Caco-2 (cell line): ENCODE results near the gene TMEM156. TPM values are rescaled to one million over a fixed set of nuclear protein-coding genes. Genes with fewer than 3 reads are reported as not detected.

ENCODE experiments used
- BruUV-seq: library from RNA; stranded (reverse); fragments of 400-500 nt; replicated peaks from 2 replicates; lab custom pipeline; 2021; lab: Mats Ljungman, UMichigan
- CTCF ChIA-PET: fragments of 300-600 bp; sonication (Branson Sonifier 250); formaldehyde crosslinking; loops from one replicate; lab custom pipeline; 2022; ENCODE audit warnings: antibody characterized with exemption; lab: Charles Lee
- POLR2A ChIA-PET: fragments of 300-600 bp; sonication (Branson Sonifier 250); formaldehyde crosslinking; loops from one replicate; lab custom pipeline; 2022; ENCODE audit warnings: antibody characterized with exemption; lab: Charles Lee
- DNase-seq, 2 experiments: peaks; one replicate each; pipeline versions ENCODE4 v3.0.0 to v3.0.0-alpha.2; 2020 to 2022
- H3K27me3 ChIP-seq: replicated peaks from 2 replicates; pipeline ENCODE4 v1.6.0; 2011; ENCODE audit warnings: low read length; ENCODE audit not compliant: control insufficient read depth, insufficient read depth
- H3K36me3 ChIP-seq: 2 replicates; pipeline ENCODE4 v1.5.1; 2011; ENCODE audit warnings: low read length; ENCODE audit not compliant: control insufficient read depth, insufficient read depth
- H3K4me1 ChIP-seq: fragments of 250-450 bp; sonication (Bioruptor Pico); 2 replicates; pipeline ENCODE4 v1.5.1; 2020; ENCODE audit warnings: mild to moderate bottlenecking
- H3K4me3 ChIP-seq: 2 replicates; pipeline ENCODE4 v1.5.1; 2011; ENCODE audit warnings: low read depth, mild to moderate bottlenecking, control low read depth, low read length
- H3K9me3 ChIP-seq: fragments of 250-450 bp; sonication (Bioruptor Pico); 2 replicates; pipeline ENCODE4 v1.5.1; 2020; ENCODE audit warnings: mild to moderate bottlenecking, moderate library complexity
- H3K27ac Mint-ChIP-seq: one replicate; pipeline ENCODE4 v1.8.0; 2022; ENCODE audit warnings: mixed read lengths; ENCODE audit not compliant: unreplicated experiment
- H3K27me3 Mint-ChIP-seq: one replicate; pipeline ENCODE4 v1.8.0; 2022; ENCODE audit warnings: mixed read lengths; ENCODE audit not compliant: insufficient read depth, unreplicated experiment
- H3K36me3 Mint-ChIP-seq: one replicate; pipeline ENCODE4 v1.8.0; 2022; ENCODE audit warnings: mild to moderate bottlenecking, mixed read lengths; ENCODE audit not compliant: insufficient read depth, unreplicated experiment
- H3K4me1 Mint-ChIP-seq: one replicate; pipeline ENCODE4 v1.8.0; 2022; ENCODE audit warnings: low read depth, mixed read lengths; ENCODE audit not compliant: unreplicated experiment
- H3K4me3 Mint-ChIP-seq: one replicate; pipeline ENCODE4 v1.8.0; 2022; ENCODE audit warnings: mild to moderate bottlenecking, moderate library complexity, mixed read lengths; ENCODE audit not compliant: unreplicated experiment
- H3K9me3 Mint-ChIP-seq: one replicate; pipeline ENCODE4 v1.8.0; 2022; ENCODE audit warnings: mixed read lengths; ENCODE audit not compliant: unreplicated experiment
- CTCF ChIP-seq, 2 experiments: fragments of 200-600 bp in 1 of 2; IDR thresholded peaks; 1 replicate in 1 of 2; 2 replicates in 1 of 2; pipeline versions ENCODE4 v1.5.1 to v1.8.0; 2011 to 2022; ENCODE audit warnings: antibody characterized with exemption in 1 of 2, control low read depth in 1 of 2, inconsistent platforms in 1 of 2, low read depth in 1 of 2, low read length in 1 of 2, mild to moderate bottlenecking in 1 of 2, moderate library complexity in 1 of 2; ENCODE audit not compliant: insufficient read depth in 1 of 2, severe bottlenecking in 1 of 2, unreplicated experiment in 1 of 2
- intact Hi-C: fragments of 100-400 bp; cut with micrococcal nuclease; formaldehyde crosslinking; loops from one replicate; pipeline ENCODE4 v1.10.0; 2022; ENCODE audit not compliant: unreplicated experiment
- total RNA-seq: library from RNA; stranded (reverse); gene quantifications from 2 replicates; pipeline ENCODE4 v1.2.3, GENCODE V29; 2022

TMEM156 gene
- total RNA-seq, 1 experiment from 2014 or later, result not detected

GRCh38 chr4:38994135-38994534, 38.1 kb downstream of the TMEM156 start:
- H3K36me3 Mint-ChIP-seq, result no peaks in the 10 kb centered on the region
- no peak overlapping the region for H3K27ac Mint-ChIP-seq
- Histone ChIP-seq H3K27me3 (no peaks in the 10 kb centered on the region), H3K4me1 (no peaks in the 10 kb centered on the region), H3K36me3 (no peaks in the 10 kb centered on the region), H3K9me3 (no peaks in the 10 kb centered on the region), H3K4me3 (no peak overlapping the region)
- ChIA-PET POLR2A (interaction anchor here (0.6 kb wide), 1 partner anchor 52 kb away, joined by 7 read pairs; no protein-coding TSS in a partner anchor), CTCF (interaction anchor here (0.6 to 1.3 kb wide), 5 partner anchors 54 to 382 kb away, joined by 3 to 8 read pairs (median 4); no protein-coding TSS in a partner anchor)
- H3K9me3 Mint-ChIP-seq, result no peaks in the 10 kb centered on the region
- no TSS peak for BruUV-seq
- intact Hi-C loops, result no loop called here
- H3K4me3 Mint-ChIP-seq, result no peak overlapping the region
- H3K4me1 Mint-ChIP-seq, result peaks cover 6% of the 10 kb centered on the region
- DNase-seq, result no peak
- no peak for TF ChIP-seq CTCF (IDR thresholded peaks at IDR 0.05; ENCODE audit: insufficient read depth in 1 of 2, low read depth in 1 of 2, low read length in 1 of 2, severe bottlenecking in 1 of 2, unreplicated experiment in 1 of 2)
- H3K27me3 Mint-ChIP-seq, result no peaks in the 10 kb centered on the region

- Mint-ChIP-seq H3K4me1 (peaks cover 6% of the 10 kb centered on the region), H3K27ac (no peak overlapping the region), H3K27me3 (no peaks in the 10 kb centered on the region), H3K4me3 (no peak overlapping the region), H3K9me3 (no peaks in the 10 kb centered on the region), H3K36me3 (no peaks in the 10 kb centered on the region)
- no peaks in the 10 kb centered on the region for H3K27me3 ChIP-seq
- no TSS peak for BruUV-seq
- no peaks in the 10 kb centered on the region for H3K9me3 ChIP-seq
- ChIA-PET CTCF (interaction anchor here (0.6 to 1.3 kb wide), 5 partner anchors 54 to 382 kb away, joined by 3 to 8 read pairs (median 4); no protein-coding TSS in a partner anchor), POLR2A (interaction anchor here (0.6 kb wide), 1 partner anchor 52 kb away, joined by 7 read pairs; no protein-coding TSS in a partner anchor)
- H3K36me3 ChIP-seq, result no peaks in the 10 kb centered on the region
- peak in 1 of 2 experiments; percentile 4 for DNase-seq
- no peaks in the 10 kb centered on the region for H3K4me1 ChIP-seq
- intact Hi-C loops, result loop anchor here (1.0 kb wide), 1 partner anchor 89 kb away; no protein-coding TSS in a partner anchor
- H3K4me3 ChIP-seq, result no peak overlapping the region
- TF ChIP-seq CTCF (IDR thresholded peaks at IDR 0.05; ENCODE audit: insufficient read depth in 1 of 2, low read depth in 1 of 2, low read length in 1 of 2, severe bottlenecking in 1 of 2, unreplicated experiment in 1 of 2), result peak in 1 of 2 experiments; percentile 15
Observed at GRCh38 chr4:38993683-38994082, 38.5 kb downstream of the TMEM156 start.

GRCh38 chr4:38990241-38990640, 42.0 kb downstream of the TMEM156 start:
- H3K9me3 ChIP-seq, result no peaks in the 10 kb centered on the region
- DNase-seq, result no peak
- H3K4me1 ChIP-seq, result 0 out of 2 replicates have a peak, but pooled peaks cover 5% of the 10 kb centered on the region
- no peak overlapping the region for H3K4me3 ChIP-seq
- no peaks in the 10 kb centered on the region for H3K27me3 Mint-ChIP-seq
- ChIA-PET POLR2A (no interaction called here), CTCF (no interaction called here)
- H3K9me3 Mint-ChIP-seq, result no peaks in the 10 kb centered on the region
- no TSS peak for BruUV-seq
- H3K27ac Mint-ChIP-seq, result no peak overlapping the region
- intact Hi-C loops, result no loop called here
- H3K36me3 ChIP-seq, result no peaks in the 10 kb centered on the region
- H3K27me3 ChIP-seq, result no peaks in the 10 kb centered on the region
- H3K36me3 Mint-ChIP-seq, result no peaks in the 10 kb centered on the region
- H3K4me1 Mint-ChIP-seq, result peaks cover 6% of the 10 kb centered on the region
- no peak for TF ChIP-seq CTCF (IDR thresholded peaks at IDR 0.05; ENCODE audit: insufficient read depth in 1 of 2, low read depth in 1 of 2, low read length in 1 of 2, severe bottlenecking in 1 of 2, unreplicated experiment in 1 of 2)
- no peak overlapping the region for H3K4me3 Mint-ChIP-seq
